HepG2 (cell line): ENCODE data around the gene TMEM121. TPM values are rescaled to one million over a fixed set of nuclear protein-coding genes. Genes with fewer than 3 reads are reported as not detected.

Experiments
- ATAC-seq: fragments of 200-7000 bp; cut with Tn5 transposase; 3 replicates; pipeline ENCODE4 v1.9.1; 2020; ENCODE audit warnings: mild to moderate bottlenecking, moderate library complexity
- BruUV-seq: library from RNA; stranded (reverse); fragments of 400-500 nt; replicated peaks from 2 replicates; lab custom pipeline; 2021; lab: Mats Ljungman, UMichigan
- CTCF ChIA-PET: fragments of 300-600 bp; formaldehyde crosslinking; extraction: SDS; loops from one replicate; lab custom pipeline; 2021; ENCODE audit warnings: low total read pairs, inconsistent platforms, low intra/inter-chr PET ratio; lab: Yijun Ruan, JAX
- POLR2A ChIA-PET: fragments of 350-600 bp; sonication (Branson Sonifier 250); formaldehyde crosslinking; loops from one replicate; lab custom pipeline; 2020; ENCODE audit warnings: antibody characterized with exemption, inconsistent platforms; lab: Yijun Ruan, JAX
- DNase-seq: peaks from one replicate; pipeline ENCODE4 v3.0.0-alpha.2; 2015; ENCODE audit warnings: low spot score
- FAIRE-seq: peaks from 3 replicates; lab custom pipeline; 2011; peaks lifted over from hg19 to GRCh38; lab: Jason Lieb, UNC
- H2AFZ ChIP-seq: one replicate; pipeline ENCODE4 v1.6.1; 2011; ENCODE audit warnings: low read length, inconsistent platforms
- H3K27ac ChIP-seq: fragments of 300-600 bp; 3 replicates; pipeline ENCODE4 v1.8.0; 2011; ENCODE audit warnings: mixed run types, mild to moderate bottlenecking, mixed read lengths, low read length, inconsistent platforms; ENCODE audit not compliant: insufficient read depth; ENCODE audit errors: extremely low read length
- H3K27me3 ChIP-seq, 2 experiments: fragments of 200-600 bp in 1 of 2; 2 replicates in 1 of 2; 3 replicates in 1 of 2; pipeline versions ENCODE4 v1.6.0 to v1.8.0; 2011; ENCODE audit warnings: low read length in 2 of 2, mild to moderate bottlenecking in 2 of 2, moderate library complexity in 2 of 2, inconsistent platforms in 1 of 2; ENCODE audit not compliant: insufficient read depth in 2 of 2, control insufficient read depth in 1 of 2
- H3K36me3 ChIP-seq, 2 experiments: fragments of 200-600 bp in 1 of 2; replicated peaks in 1 of 2; 2 replicates in 1 of 2; 3 replicates in 1 of 2; pipeline versions ENCODE4 v1.5.1 to v1.8.0; 2011; ENCODE audit warnings: low read length in 2 of 2, inconsistent platforms in 1 of 2; ENCODE audit not compliant: insufficient read depth in 2 of 2, control insufficient read depth in 1 of 2
- H3K4me1 ChIP-seq: 2 replicates; pipeline ENCODE4 v1.5.1; 2012; ENCODE audit warnings: low read length, inconsistent platforms; ENCODE audit not compliant: insufficient read depth
- H3K4me2 ChIP-seq: 2 replicates; pipeline ENCODE4 v1.6.0; 2011; ENCODE audit warnings: low read depth, low read length, inconsistent platforms
- H3K4me3 ChIP-seq, 3 experiments: fragments of 200-600 bp in 1 of 3; sonication (generic), shearing (Covaris generic) in 1 of 3; replicated peaks in 1 of 3; 2 replicates each; pipeline ENCODE4 v1.5.1; 2011 to 2016; ENCODE audit warnings: low read length in 3 of 3, inconsistent platforms in 2 of 3, low read depth in 2 of 3, mild to moderate bottlenecking in 2 of 3, control low read depth in 1 of 3, mixed read lengths in 1 of 3; ENCODE audit not compliant: insufficient read depth in 1 of 3
- H3K79me2 ChIP-seq: one replicate; pipeline ENCODE4 v1.6.1; 2011; ENCODE audit warnings: low read length, inconsistent platforms; ENCODE audit not compliant: insufficient read depth
- H3K9ac ChIP-seq: 2 replicates; pipeline ENCODE4 v1.6.0; 2011; ENCODE audit warnings: mild to moderate bottlenecking, low read depth, low read length, inconsistent platforms; ENCODE audit not compliant: insufficient read depth
- H3K9me3 ChIP-seq: 2 replicates; pipeline ENCODE4 v1.5.1; 2012; ENCODE audit warnings: mild to moderate bottlenecking, low read length
- H4K20me1 ChIP-seq: 2 replicates; pipeline ENCODE4 v1.6.0; 2011; ENCODE audit warnings: inconsistent platforms, mild to moderate bottlenecking, low read length, moderate library complexity; ENCODE audit not compliant: insufficient read depth
- HNF1B ChIP-seq: sonication (generic); formaldehyde crosslinking; IDR thresholded peaks from 2 replicates; pipeline ENCODE4 v1.5.1; 2020; ENCODE audit warnings: mild to moderate bottlenecking, moderate library complexity, missing genetic modification reagents
- HOXA7 ChIP-seq: sonication (generic); formaldehyde crosslinking; IDR thresholded peaks from 2 replicates; pipeline ENCODE4 v1.8.1; 2022; ENCODE audit warnings: mild to moderate bottlenecking, missing genetic modification reagents, moderate library complexity
- KLF9 ChIP-seq: IDR thresholded peaks from 2 replicates; pipeline ENCODE4 v1.6.1; 2016; ENCODE audit warnings: low read depth
- RELA ChIP-seq: sonication (generic); formaldehyde crosslinking; IDR thresholded peaks from 2 replicates; pipeline ENCODE4 v1.4.0; 2020; ENCODE audit warnings: missing genetic modification reagents
- TBX3 ChIP-seq: fragments of 450-650 bp; IDR thresholded peaks from 2 replicates; pipeline ENCODE4 v1.6.1; 2017; ENCODE audit warnings: antibody characterized with exemption, mild to moderate bottlenecking, inconsistent platforms, borderline replicate concordance
- THRA ChIP-seq: sonication (generic); formaldehyde crosslinking; IDR thresholded peaks from 2 replicates; pipeline ENCODE4 v1.4.0; 2020; ENCODE audit warnings: missing genetic modification reagents, borderline replicate concordance
- ZFP41 ChIP-seq: sonication (generic); formaldehyde crosslinking; IDR thresholded peaks from 2 replicates; pipeline ENCODE4 v1.4.0; 2020; ENCODE audit warnings: mild to moderate bottlenecking, missing genetic modification reagents, borderline replicate concordance
- ZFX ChIP-seq: sonication (generic); formaldehyde crosslinking; IDR thresholded peaks from 2 replicates; pipeline ENCODE4 v1.4.0; 2020; ENCODE audit warnings: mild to moderate bottlenecking, low read depth, missing genetic modification reagents, moderate library complexity
- ZNF160 ChIP-seq: sonication (generic); formaldehyde crosslinking; IDR thresholded peaks from 2 replicates; pipeline ENCODE4 v1.8.0; 2022; ENCODE audit warnings: mild to moderate bottlenecking, inconsistent platforms, missing genetic modification reagents
- ZNF335 ChIP-seq: sonication (generic); formaldehyde crosslinking; IDR thresholded peaks from 2 replicates; pipeline ENCODE4 v1.4.0; 2020; ENCODE audit warnings: missing genetic modification reagents
- ZNF543 ChIP-seq: sonication (generic); formaldehyde crosslinking; IDR thresholded peaks from 2 replicates; pipeline ENCODE4 v1.4.0; 2020; ENCODE audit warnings: mild to moderate bottlenecking, missing genetic modification reagents
- ZNF577 ChIP-seq: sonication (generic); formaldehyde crosslinking; IDR thresholded peaks from 2 replicates; pipeline ENCODE4 v1.4.0; 2020; ENCODE audit warnings: mild to moderate bottlenecking, low read depth, missing genetic modification reagents, borderline replicate concordance
- ZNF670 ChIP-seq: sonication (generic); formaldehyde crosslinking; IDR thresholded peaks from 2 replicates; pipeline ENCODE4 v1.8.0; 2022; ENCODE audit warnings: mild to moderate bottlenecking, missing genetic modification reagents, borderline replicate concordance
- ZNF704 ChIP-seq: sonication (generic); formaldehyde crosslinking; IDR thresholded peaks from 2 replicates; pipeline ENCODE4 v1.8.1; 2023; ENCODE audit warnings: mild to moderate bottlenecking, inconsistent platforms, moderate library complexity, missing genetic modification reagents, borderline replicate concordance
- ZNF768 ChIP-seq: sonication (generic); formaldehyde crosslinking; IDR thresholded peaks from 2 replicates; pipeline ENCODE4 v1.4.0; 2020; ENCODE audit warnings: missing genetic modification reagents
- ZNF878 ChIP-seq: sonication (generic); formaldehyde crosslinking; IDR thresholded peaks from 2 replicates; pipeline ENCODE4 v1.8.1; 2023; ENCODE audit warnings: mild to moderate bottlenecking, missing genetic modification reagents, moderate library complexity
- WGBS: methylation state at CpG from one replicate; pipeline ENCODE4 v1.1.6; 2017; ENCODE audit warnings: low lambda C conversion rate; 5-methylcytosine and 5-hydroxymethylcytosine counted together
- in situ Hi-C: cut with HindIII; loops from 2 replicates; pipeline ENCODE4 v1.10.0; 2017; ENCODE audit warnings: low pct_unique_long_range_greater_than_20kb; ENCODE audit not compliant: extremely low pct_ligation_motif_present
- intact Hi-C: fragments of 100-400 bp; cut with micrococcal nuclease; formaldehyde crosslinking; loops from one replicate; pipeline ENCODE4 v1.10.0; 2022; ENCODE audit not compliant: unreplicated experiment
- polyA plus RNA-seq, 8 experiments: library from polyadenylated mRNA; depleted of rRNA in 3 of 8; stranded (reverse) in 7 of 8; unstranded in 1 of 8; fragments of >200 nt; fragmentation: Illumina TruSeq in 4 of 8; extraction: Trizol in 4 of 8; gene quantifications; 2 replicates each; pipeline versions ENCODE4 v1.2.1 to v1.2.3, GENCODE V29; 2011 to 2016; ENCODE audit warnings: low read depth in 4 of 8, missing spikeins in 1 of 8, mixed read lengths in 1 of 8; ENCODE audit not compliant: insufficient read depth in 1 of 8
- total RNA-seq, 5 experiments: library from RNA; depleted of rRNA; stranded (reverse); fragments of >200 nt; fragmentation: Illumina TruSeq; extraction: Trizol; gene quantifications; 2 replicates each; pipeline ENCODE4 v1.2.3, GENCODE V29; 2016; ENCODE audit warnings: low read depth in 1 of 5

Gene TMEM121
- total and polyA plus RNA-seq, 2 of the 13 experiments (the other 11 are each of a cell fraction or from before 2014, with no cell fraction given), result 6.6 to 19.0 TPM

GRCh38 chr14:105490267-105490571 lies 36.2 kb upstream of the TMEM121 start (continued):
- TF ChIP-seq ZNF878 (CRISPR knock-in tag) (no peak), RELA (no peak), KLF9 (CRISPR knock-in tag) (no peak)

- Histone ChIP-seq H2AFZ (no peak within 1 kb of the TSS), H3K79me2 (peaks cover 16% of the 10 kb centered on the region), H3K4me3 (peak within 1 kb of the TSS; percentile 59 to 80 (median 70); a peak in 5 of 6 replicates), H3K27ac (peak within 1 kb of the TSS; percentile 93), H3K4me1 (peaks cover 66% of the 10 kb centered on the region), H3K9me3 (no peaks in the 10 kb centered on the region), H3K9ac (peak within 1 kb of the TSS; percentile 84), H3K36me3 (peaks cover 0 to 3% of the 10 kb centered on the region in 2 experiments; a peak in 1 of 5 replicates), H4K20me1 (no peaks in the 10 kb centered on the region), H3K4me2 (peak within 1 kb of the TSS; percentile 97), H3K27me3 (no peaks in the 10 kb centered on the region; a peak in 1 of 5 replicates)
- intact Hi-C loops, result loop anchor here (1.0 to 10.0 kb wide), 2 partner anchors 9 to 176 kb away; partner anchors contain the start of gene PACS2
- DNase-seq (peak; percentile 99), ATAC-seq (peak; percentile 77), FAIRE-seq (peak; percentile 97)
- BruUV-seq, result no TSS peak
- POLR2A ChIA-PET, result interaction anchor here (1.2 to 1.5 kb wide), 2 partner anchors 14 to 37 kb away, joined by 4 to 10 read pairs; no protein-coding TSS in a partner anchor
- in situ Hi-C loops, result no loop called here
- CTCF ChIA-PET, result interaction anchor here (0.7 to 3.6 kb wide), 6 partner anchors 9 to 120 kb away, joined by 3 to 24 read pairs (median 6); no protein-coding TSS in a partner anchor
- WGBS, result 0% methylated on average over 19 of the region's 94 CpGs
- TF ChIP-seq ZNF704 (CRISPR knock-in tag), result 0 out of 2 replicates have a peak, but pooled peaks have one; percentile 6
- peak; percentile 91 for TF ChIP-seq HNF1B (CRISPR knock-in tag)
- TF ChIP-seq TBX3, result peak; percentile 43; the same call in 1 of the 2 replicates
- TF ChIP-seq ZNF670, result peak; percentile 90; the same call in 1 of the 2 replicates
- TF ChIP-seq ZNF543 (CRISPR knock-in tag), result 0 out of 2 replicates have a peak, but pooled peaks have one; percentile 36
- peak; percentile 68 for TF ChIP-seq ZFX (CRISPR knock-in tag)
- TF ChIP-seq ZNF768 (CRISPR knock-in tag), result no peak
- 0 out of 2 replicates have a peak, but pooled peaks have one; percentile 67 for TF ChIP-seq HOXA7 (CRISPR knock-in tag)
- TF ChIP-seq ZFP41 (CRISPR knock-in tag), result peak; percentile 62; the same call in 1 of the 2 replicates
- TF ChIP-seq THRA (CRISPR knock-in tag), result 0 out of 2 replicates have a peak, but pooled peaks have one; percentile 32
- TF ChIP-seq ZNF577, result no peak
- no peak for TF ChIP-seq ZNF160
- TF ChIP-seq ZNF878 (CRISPR knock-in tag), result peak; percentile 95
- TF ChIP-seq ZNF335, result 0 out of 2 replicates have a peak, but pooled peaks have one; percentile 48
Observed at GRCh38 chr14:105490572-105491365, 35.6 kb upstream of the TMEM121 start, which contains the start of gene TEDC1. Gene TEDC1 (plus strand): TSS chr14:105491246. CDS start chr14:105491376, 130 bp downstream.
